GM04503 (cell line): ENCODE results near the gene FAM181A.

ENCODE experiments used
- DNase-seq: peaks from one replicate; pipeline ENCODE4 v3.0.0-alpha.2; 2012; ENCODE audit warnings: low read depth

FAM181A gene

DNA sequence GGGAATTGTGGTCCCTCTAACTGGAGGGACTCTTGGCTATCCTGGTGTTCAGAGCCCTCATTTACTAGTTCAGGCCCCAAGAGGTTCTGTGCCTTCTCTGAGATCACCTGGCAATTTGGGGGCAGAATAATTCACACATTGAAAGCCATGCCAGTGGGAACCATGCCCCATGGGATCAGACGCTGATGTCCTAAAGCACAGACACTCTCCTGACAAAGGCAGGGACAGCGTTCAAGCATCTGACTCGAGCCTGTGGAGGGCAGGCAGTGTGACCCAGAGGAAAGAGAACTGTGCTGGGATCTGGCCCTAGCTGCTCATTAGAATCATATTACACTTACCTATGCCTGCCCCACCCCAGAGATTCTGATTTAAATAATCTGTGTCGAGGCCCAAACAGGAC is 51.6 kb downstream of the FAM181A start:
- no peak for DNase-seq
